Stimulated activated CD8-positive, alpha-beta memory T cell treated with anti-CD3 and anti-CD28 coated beads, Interleukin-7, amount 100 ng/mL, for 24 hours (primary cell): ENCODE data around the gene DAB2IP.
"Not testable (repeated sequence)": the region's sequence is repeated elsewhere in the genome, so short reads cannot be mapped to it uniquely, and the experiment has no call there.

Experiments
- DNase-seq: peaks from one replicate; pipeline ENCODE4 v3.0.0-alpha.2; 2020; ENCODE audit warnings: low read depth

DAB2IP gene

GRCh38 chr9:121776739-121777637 lies 125.6 kb downstream of the DAB2IP start:
- DNase-seq, result no peak

DNA sequence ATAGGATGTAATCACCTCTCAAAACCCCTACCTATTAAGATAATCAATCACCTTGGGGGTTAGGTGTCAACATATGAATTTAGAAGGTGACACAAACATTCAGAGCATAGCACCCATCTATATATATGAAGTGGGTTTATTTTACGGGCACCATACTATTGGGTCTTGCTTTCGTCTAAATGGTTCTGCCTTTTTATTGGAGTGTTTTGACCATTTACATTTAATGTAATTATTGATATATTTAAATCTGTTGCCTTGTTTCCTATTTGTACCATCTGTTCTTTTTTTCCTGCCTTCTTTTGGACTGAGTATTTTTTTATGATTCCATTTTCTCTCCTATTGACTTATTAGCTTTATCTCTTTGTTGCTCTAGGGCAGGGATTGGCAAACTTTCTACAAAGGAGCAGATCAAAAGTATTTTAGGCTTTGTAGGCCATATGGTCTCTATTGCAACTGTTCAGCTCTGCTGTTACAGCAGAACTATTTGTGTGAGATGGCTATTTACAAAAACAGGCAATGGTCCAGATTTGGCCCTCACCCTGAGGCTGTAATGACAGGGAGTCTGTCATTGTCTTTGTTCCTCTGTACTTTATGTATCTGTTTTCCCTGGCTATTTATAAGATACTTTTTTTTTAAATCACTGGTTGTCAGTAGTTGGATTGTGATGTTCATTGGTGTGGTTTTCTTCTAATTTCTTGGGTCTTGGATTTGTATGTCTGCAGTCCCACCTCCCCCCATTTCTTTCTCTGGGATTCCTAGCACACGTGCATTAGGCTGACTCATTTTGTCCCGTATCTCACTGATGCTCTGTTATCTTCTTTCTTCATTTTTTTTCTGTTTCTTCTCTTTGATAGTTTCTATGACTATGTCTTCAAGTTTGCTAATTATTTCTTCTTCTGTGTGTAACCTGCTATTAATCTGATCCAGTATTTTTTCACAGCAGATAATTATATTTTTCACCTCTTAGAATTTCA lies 127.1 kb downstream of the DAB2IP start:
- DNase-seq, result no peak

GRCh38 chr9:121779381-121780117 lies 128.1 kb downstream of the DAB2IP start:
- DNase-seq, result no peak

DNA sequence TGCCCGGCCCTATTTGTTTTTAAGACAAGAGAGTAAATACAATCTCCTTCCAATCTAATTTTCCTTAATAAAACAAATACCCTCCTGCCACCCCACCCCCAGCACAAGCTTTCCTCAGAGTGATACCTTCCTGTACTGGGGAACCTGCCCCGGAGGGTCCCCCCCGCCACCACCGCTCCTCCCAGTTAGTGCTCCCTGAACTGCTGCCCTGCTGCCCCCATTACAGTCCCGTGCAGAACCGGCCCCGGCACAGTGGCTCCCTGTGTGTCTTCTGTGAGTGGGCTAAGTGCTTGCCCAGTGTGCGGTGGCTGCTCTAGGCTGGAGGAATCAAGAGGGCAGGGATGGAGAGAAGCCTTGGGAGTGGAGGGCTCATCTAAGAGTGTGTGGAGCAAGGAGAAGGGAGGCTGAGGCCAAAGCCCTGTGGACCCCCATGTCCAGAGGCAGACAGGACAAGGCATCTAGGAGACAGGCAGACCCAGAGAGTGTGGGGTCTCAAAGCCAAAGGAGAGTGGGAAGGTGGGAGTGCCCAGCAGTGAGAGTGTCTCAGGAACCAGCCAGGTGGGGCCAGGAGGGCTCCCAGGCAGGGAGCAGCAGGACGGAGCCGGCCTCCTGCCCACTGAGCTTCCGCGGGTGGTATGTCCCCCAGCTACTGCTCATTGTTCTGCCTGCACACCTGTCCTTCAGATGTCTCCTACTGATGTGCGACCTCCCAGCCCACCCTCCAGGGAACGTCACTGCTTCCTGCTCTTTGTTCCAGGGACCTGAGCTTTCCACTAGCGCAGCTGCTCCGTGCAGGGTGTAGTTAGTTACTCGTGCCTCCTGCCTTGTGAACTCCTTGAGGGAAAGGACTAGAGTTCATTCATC lies 129.0 kb downstream of the DAB2IP start:
- DNase-seq, result no peak

GRCh38 chr9:121781145-121781548 lies 129.7 kb downstream of the DAB2IP start:
- DNase-seq, result no peak

- no peak for DNase-seq
Observed at GRCh38 chr9:121781701-121782464, 130.4 kb downstream of the DAB2IP start.

GRCh38 chr9:121782514-121783110 lies 131.2 kb downstream of the DAB2IP start:
- no peak for DNase-seq

- DNase-seq, result no peak
Observed at GRCh38 chr9:121783111-121783510, 131.7 kb downstream of the DAB2IP start.

GRCh38 chr9:121783521-121784507 lies 132.4 kb downstream of the DAB2IP start:
- DNase-seq, result no peak

DNA sequence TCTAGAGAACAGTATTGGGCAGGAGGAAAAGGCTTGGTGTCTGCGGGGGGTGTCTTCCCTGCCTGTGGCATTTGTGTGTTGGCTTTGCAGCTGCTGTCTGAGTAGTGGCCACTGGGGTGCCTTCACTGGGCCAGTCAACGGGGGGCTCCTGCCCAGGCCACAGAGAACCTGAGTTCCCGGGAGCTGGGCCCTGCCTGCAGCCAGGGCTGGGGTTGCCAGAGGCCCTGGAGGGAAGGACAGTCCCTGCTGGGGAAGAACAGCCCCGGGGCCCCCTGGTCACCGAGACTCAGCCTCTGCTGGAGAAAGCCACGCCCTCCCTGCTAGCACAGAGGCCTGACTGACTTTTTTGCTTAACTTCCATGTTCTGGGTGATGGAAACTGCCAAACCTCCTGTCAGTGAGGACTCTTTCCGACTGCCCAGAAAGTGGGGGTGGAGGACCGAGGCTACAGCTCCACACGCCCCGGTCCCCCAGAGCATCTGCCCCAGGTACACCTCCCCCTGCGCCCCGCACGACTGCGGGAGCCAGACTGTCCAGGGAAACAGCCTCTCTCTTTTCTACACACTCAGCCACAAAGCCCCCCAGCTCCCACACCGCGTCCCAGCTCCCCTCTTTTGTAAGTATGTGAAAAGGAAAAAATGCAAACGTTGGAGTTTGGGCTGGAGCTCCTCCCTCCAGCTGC lies 133.4 kb downstream of the DAB2IP start:
- no peak for DNase-seq

- DNase-seq, result no peak
Observed at GRCh38 chr9:121785673-121786542, 134.5 kb downstream of the DAB2IP start.

GRCh38 chr9:121786543-121786948 lies 135.1 kb downstream of the DAB2IP start:
- no peak for DNase-seq

- DNase-seq, result no peak
Observed at GRCh38 chr9:121786998-121787422, 135.6 kb downstream of the DAB2IP start.

- DNase-seq, result no peak
Observed at GRCh38 chr9:121788686-121789366, 137.4 kb downstream of the DAB2IP start.

DNA sequence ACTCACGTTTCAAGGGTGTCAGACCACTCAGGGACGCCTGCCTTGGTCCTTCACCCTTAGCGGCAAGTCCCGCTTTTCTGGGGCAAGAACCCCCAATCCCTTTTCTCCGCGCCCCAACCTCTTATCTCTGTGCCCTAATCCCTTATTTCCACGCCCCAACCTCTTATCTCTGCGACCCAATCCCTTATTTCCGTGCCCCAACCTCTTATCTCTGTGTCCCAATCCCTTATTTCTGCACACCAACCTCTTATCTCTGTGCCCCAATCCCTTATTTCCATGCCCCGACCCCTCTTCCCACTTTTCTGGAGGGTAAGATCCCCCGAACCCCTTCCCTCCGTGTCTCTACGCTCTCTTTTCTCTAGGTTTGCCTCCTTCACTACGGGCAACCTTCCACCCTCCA lies 139.4 kb downstream of the DAB2IP start:
- no peak for DNase-seq

DNA sequence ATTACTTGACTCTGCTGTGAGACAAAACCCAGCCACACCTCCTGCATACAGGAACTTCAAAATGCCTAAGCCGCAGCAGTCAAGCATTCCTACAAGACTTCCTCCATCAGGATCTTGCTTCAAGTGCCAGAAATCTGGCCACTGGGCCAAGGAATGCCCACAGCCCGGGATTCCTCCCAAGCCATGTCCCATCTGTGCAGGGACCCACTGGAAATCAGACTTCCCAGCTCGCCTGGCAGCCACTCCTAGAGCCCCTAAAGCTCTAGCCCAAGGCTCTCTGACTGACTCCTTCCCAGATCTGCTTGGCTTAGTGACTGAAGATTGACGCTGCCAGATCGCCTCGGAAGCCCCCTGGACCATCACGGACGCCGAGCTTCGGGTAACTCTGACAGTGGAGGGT lies 141.0 kb downstream of the DAB2IP start:
- DNase-seq, result not testable (repeated sequence)
